Natural killer cell (primary cell): ENCODE results near the gene FLRT1. TPM values are rescaled to one million over a fixed set of nuclear protein-coding genes. Genes with fewer than 3 reads are reported as not detected.

ENCODE experiments used
- ATAC-seq, 3 donors: fragments of 150-1000 bp in 2 of 3; fragments of 200-7000 bp in 1 of 3; cut with Tn5 transposase; 1 replicate in 1 of 3; 2 replicates in 2 of 3; pipeline ENCODE4 v1.10.0; 2021; ENCODE audit warnings: mild to moderate bottlenecking in 2 of 3, moderate library complexity in 2 of 3
- DNase-seq, 2 donors: peaks; one replicate each; pipeline versions ENCODE4 v3.0.0 to v3.0.0-alpha.2; 2013 to 2021; ENCODE audit warnings: mixed read lengths in 1 of 2
- H3K27ac ChIP-seq: one replicate; pipeline ENCODE4 v1.5.1; 2013; ENCODE audit warnings: mild to moderate bottlenecking, low read length
- H3K27me3 ChIP-seq: one replicate; pipeline ENCODE4 v1.6.1; 2013; ENCODE audit warnings: low read length; ENCODE audit not compliant: control insufficient read depth, insufficient read depth
- H3K36me3 ChIP-seq: one replicate; pipeline ENCODE4 v1.6.1; 2013; ENCODE audit warnings: low read length; ENCODE audit not compliant: control insufficient read depth, insufficient read depth
- H3K4me1 ChIP-seq: one replicate; pipeline ENCODE4 v1.6.1; 2013; ENCODE audit warnings: low read length; ENCODE audit not compliant: control insufficient read depth, insufficient read depth
- H3K4me3 ChIP-seq: one replicate; pipeline ENCODE4 v1.5.1; 2013; ENCODE audit warnings: low read length
- H3K9me3 ChIP-seq: one replicate; pipeline ENCODE4 v1.6.1; 2013; ENCODE audit warnings: low read length; ENCODE audit not compliant: control insufficient read depth, insufficient read depth
- H3K27ac Mint-ChIP-seq, 2 donors: one replicate each; pipeline ENCODE4 v1.8.0; 2022; ENCODE audit warnings: mild to moderate bottlenecking in 2 of 2, mixed read lengths in 2 of 2, moderate library complexity in 1 of 2
- H3K27me3 Mint-ChIP-seq, 2 donors: one replicate each; pipeline ENCODE4 v1.8.0; 2022; ENCODE audit warnings: low read depth in 2 of 2, mixed read lengths in 2 of 2
- H3K36me3 Mint-ChIP-seq: one replicate; pipeline ENCODE4 v1.8.0; 2022; ENCODE audit warnings: mixed read lengths
- H3K4me1 Mint-ChIP-seq, 2 donors: one replicate each; pipeline ENCODE4 v1.8.0; 2022; ENCODE audit warnings: mixed read lengths in 2 of 2
- H3K4me3 Mint-ChIP-seq: one replicate; pipeline ENCODE4 v1.8.0; 2022; ENCODE audit warnings: mild to moderate bottlenecking, moderate library complexity, mixed read lengths
- H3K9me3 Mint-ChIP-seq, 2 donors: one replicate each; pipeline ENCODE4 v1.8.0; 2022; ENCODE audit warnings: mixed read lengths in 2 of 2
- WGBS: methylation state at CpG from one replicate; pipeline ENCODE4 v1.1.7; 2013; ENCODE audit warnings: missing lambda C conversion rate; ENCODE audit not compliant: insufficient coverage; 5-methylcytosine and 5-hydroxymethylcytosine counted together
- intact Hi-C: fragments of 100-400 bp; cut with micrococcal nuclease; formaldehyde crosslinking; loops from one replicate; pipeline ENCODE4 v1.14.2; 2022
- total RNA-seq, 4 donors: library from RNA; stranded (reverse); fragments of 120-200 nt in 1 of 4; gene quantifications; one replicate each; pipeline versions ENCODE4 v1.2.3 to v1.2.4, GENCODE V29; 2013 to 2022
- TF ChIP-seq, protein P1 (sequence below): fragments of 200-600 bp; IDR thresholded peaks from one replicate; pipeline ENCODE4 v1.8.0; 2022; ENCODE audit warnings: antibody characterized with exemption

FLRT1 gene
- total RNA-seq: not detected
- total RNA-seq (2013): not detected

DNA sequence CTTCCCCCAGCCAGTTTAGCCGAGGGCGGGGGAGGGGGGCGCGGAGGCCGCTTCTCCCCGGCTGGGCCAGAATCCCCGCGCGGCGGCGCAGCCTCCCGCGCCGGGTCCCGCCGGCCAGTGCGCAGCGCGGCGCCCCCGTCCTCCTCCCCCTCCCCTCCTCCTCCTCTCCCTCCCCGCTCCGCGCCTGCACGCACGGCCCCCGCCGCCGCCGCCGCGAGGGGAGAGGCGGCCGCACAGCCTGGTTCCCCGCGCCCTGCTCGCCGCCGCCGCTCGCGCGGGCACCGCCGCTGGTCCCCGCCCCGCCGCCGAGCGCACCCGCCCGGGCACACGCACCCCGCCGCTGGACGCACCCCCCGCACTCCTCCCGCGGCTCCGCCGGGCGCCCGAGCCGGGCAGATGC, at the start of gene FLRT1:
FLRT1 (plus strand) TSS at position 356 of the 400 bp plus-strand sequence. CDS start 80,337 bp downstream, outside the sequence.
- Histone ChIP-seq H3K4me1 (peaks cover 3% of the 10 kb centered on the region), H3K36me3 (no peaks in the 10 kb centered on the region), H3K9me3 (no peaks in the 10 kb centered on the region), H3K27ac (no peak within 1 kb of the TSS), H3K27me3 (peaks cover 22% of the 10 kb centered on the region), H3K4me3 (no peak within 1 kb of the TSS)
- peaks cover 24 to 25% of the 10 kb centered on the region in 2 donors for H3K27me3 Mint-ChIP-seq
- ATAC-seq (no peak), DNase-seq (no peak)
- WGBS: under 1% methylated on average over 45 of the region's 64 CpGs
- H3K27ac Mint-ChIP-seq: no peak within 1 kb of the TSS
- no peaks in the 10 kb centered on the region for H3K36me3 Mint-ChIP-seq
- TF ChIP-seq, protein P1, sequence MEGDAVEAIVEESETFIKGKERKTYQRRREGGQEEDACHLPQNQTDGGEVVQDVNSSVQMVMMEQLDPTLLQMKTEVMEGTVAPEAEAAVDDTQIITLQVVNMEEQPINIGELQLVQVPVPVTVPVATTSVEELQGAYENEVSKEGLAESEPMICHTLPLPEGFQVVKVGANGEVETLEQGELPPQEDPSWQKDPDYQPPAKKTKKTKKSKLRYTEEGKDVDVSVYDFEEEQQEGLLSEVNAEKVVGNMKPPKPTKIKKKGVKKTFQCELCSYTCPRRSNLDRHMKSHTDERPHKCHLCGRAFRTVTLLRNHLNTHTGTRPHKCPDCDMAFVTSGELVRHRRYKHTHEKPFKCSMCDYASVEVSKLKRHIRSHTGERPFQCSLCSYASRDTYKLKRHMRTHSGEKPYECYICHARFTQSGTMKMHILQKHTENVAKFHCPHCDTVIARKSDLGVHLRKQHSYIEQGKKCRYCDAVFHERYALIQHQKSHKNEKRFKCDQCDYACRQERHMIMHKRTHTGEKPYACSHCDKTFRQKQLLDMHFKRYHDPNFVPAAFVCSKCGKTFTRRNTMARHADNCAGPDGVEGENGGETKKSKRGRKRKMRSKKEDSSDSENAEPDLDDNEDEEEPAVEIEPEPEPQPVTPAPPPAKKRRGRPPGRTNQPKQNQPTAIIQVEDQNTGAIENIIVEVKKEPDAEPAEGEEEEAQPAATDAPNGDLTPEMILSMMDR: no peak
- intact Hi-C loops: no loop called here
- no peaks in the 10 kb centered on the region for H3K9me3 Mint-ChIP-seq
- no peak within 1 kb of the TSS for H3K4me3 Mint-ChIP-seq
- peaks cover 4 to 5% of the 10 kb centered on the region in 2 donors for H3K4me1 Mint-ChIP-seq

DNA sequence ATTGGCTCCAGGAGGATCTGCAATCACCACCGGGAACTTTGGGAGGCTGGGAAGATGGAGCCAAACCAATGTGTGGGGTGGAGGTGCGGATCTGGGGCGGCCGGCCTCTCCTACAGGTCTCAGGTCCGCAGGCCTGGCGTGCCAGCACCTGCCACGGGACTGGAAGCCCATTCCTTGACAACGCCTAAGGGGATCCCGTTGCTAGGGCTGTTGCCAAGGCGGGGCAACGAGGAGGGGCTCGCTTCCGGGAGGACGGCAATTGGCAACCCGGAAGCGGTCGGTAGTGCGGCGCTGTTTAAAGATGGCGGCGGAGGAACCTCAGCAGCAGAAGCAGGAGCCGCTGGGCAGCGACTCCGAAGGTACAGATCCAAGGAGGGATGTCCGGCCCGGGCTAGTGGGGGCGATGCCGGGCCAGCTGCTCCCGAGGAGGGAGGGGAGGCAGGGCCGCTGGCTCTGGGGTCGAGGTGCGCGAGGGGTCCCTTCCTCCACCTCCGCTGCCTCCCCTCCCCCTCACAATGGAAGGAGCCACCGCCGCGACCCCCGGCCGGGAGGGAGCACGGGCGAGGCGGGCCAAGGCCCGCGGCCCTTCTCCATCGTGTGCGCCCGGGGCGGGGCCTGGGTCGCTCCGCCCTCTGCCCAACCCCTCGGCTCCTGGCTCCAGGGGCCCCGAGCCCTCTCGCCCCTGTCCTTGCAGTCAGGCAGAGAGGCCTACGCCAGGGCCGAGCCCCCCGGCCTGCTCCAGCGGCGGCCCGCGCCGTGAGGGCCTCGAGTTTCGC, 49.4 kb upstream of the FLRT1 start, which contains the start of gene OTUB1:
OTUB1 (plus strand) TSS at position 283 of the 776 bp plus-strand sequence; CDS start at position 302, 19 bp downstream.
- H3K27me3 ChIP-seq: no peaks in the 10 kb centered on the region
- peaks cover 33% of the 10 kb centered on the region for H3K4me1 ChIP-seq
- peaks cover 22% of the 10 kb centered on the region for H3K36me3 ChIP-seq
- TF ChIP-seq, protein P1: no peak
- Mint-ChIP-seq H3K27ac (peak within 1 kb of the TSS; percentile 97), H3K9me3 (no peaks in the 10 kb centered on the region), H3K36me3 (no peaks in the 10 kb centered on the region), H3K4me1 (peaks cover 11 to 28% of the 10 kb centered on the region in 2 donors), H3K4me3 (peak within 1 kb of the TSS; percentile 100), H3K27me3 (no peaks in the 10 kb centered on the region)
- peak; percentile 91 to 94 (median 93) for ATAC-seq
- peak within 1 kb of the TSS; percentile 89 for H3K27ac ChIP-seq
- intact Hi-C loops: no loop called here
- under 1% methylated on average over 63 of the region's 63 CpGs for WGBS
- no peaks in the 10 kb centered on the region for H3K9me3 ChIP-seq
- peak; percentile 78 to 93 for DNase-seq
- peak within 1 kb of the TSS; percentile 76 for H3K4me3 ChIP-seq

- H3K27me3 ChIP-seq: no peaks in the 10 kb centered on the region
- H3K4me3 Mint-ChIP-seq: peak overlapping the region; percentile 50
- intact Hi-C loops: no loop called here
- no peaks in the 10 kb centered on the region for H3K9me3 Mint-ChIP-seq
- H3K4me1 Mint-ChIP-seq: peaks cover 16 to 34% of the 10 kb centered on the region in 2 donors
- H3K9me3 ChIP-seq: no peaks in the 10 kb centered on the region
- H3K27me3 Mint-ChIP-seq: no peaks in the 10 kb centered on the region
- peak overlapping the region in 1 of 2 donors; percentile 97 for H3K27ac Mint-ChIP-seq
- DNase-seq (no peak), ATAC-seq (no peak)
- 55% methylated on average over 25 of the region's 25 CpGs for whole genome bisulfite sequencing
- H3K4me1 ChIP-seq: peaks cover 33% of the 10 kb centered on the region
- no peaks in the 10 kb centered on the region for H3K36me3 Mint-ChIP-seq
- peaks cover 26% of the 10 kb centered on the region for H3K36me3 ChIP-seq
- TF ChIP-seq, protein P1: no peak
- H3K4me3 ChIP-seq: peak overlapping the region; percentile 76
- no peak overlapping the region for H3K27ac ChIP-seq
These were observed 48.7 kb upstream of the FLRT1 start for GRCh38 chr11:63986932-63987513.
